ENCODE results near the gene STARD7. TPM values are rescaled to one million over a fixed set of nuclear protein-coding genes. Genes with fewer than 3 reads are reported as not detected.

Gene STARD7
- total and polyA plus RNA-seq, 2 of the 13 experiments (the other 11 are each of a cell fraction or from before 2014, with no cell fraction given): 88.2 to 300 TPM

GRCh38 chr2:96208143-96209010 lies at the start of gene STARD7 (continued):
- TF ChIP-seq ZNF350 (CRISPR knock-in tag; IDR thresholded peaks at IDR 0.05; ENCODE audit: borderline replicate concordance, low read depth): peak; percentile 97
- TF ChIP-seq ZNF484 (CRISPR knock-in tag; IDR thresholded peaks at IDR 0.05; ENCODE audit: borderline replicate concordance, low read depth): peak; percentile 84; the same call in 1 of the 2 replicates
- no peak for TF ChIP-seq TIGD3 (CRISPR knock-in tag; IDR thresholded peaks at IDR 0.05; ENCODE audit: borderline replicate concordance)
- no peak for TF ChIP-seq ZKSCAN1 (IDR thresholded peaks at IDR 0.05; ENCODE audit: low read length)
- TF ChIP-seq THAP9 (CRISPR knock-in tag; IDR thresholded peaks at IDR 0.05; ENCODE audit: borderline replicate concordance): peak; percentile 69
- TF ChIP-seq ZHX2 (IDR thresholded peaks at IDR 0.05; ENCODE audit: low read depth): peak; percentile 88; the same call in 1 of the 2 replicates
- TF ChIP-seq ZHX2 (CRISPR knock-in tag; IDR thresholded peaks at IDR 0.05; ENCODE audit: borderline replicate concordance): no peak; the same call in 1 of the 2 replicates
- no peak for TF ChIP-seq LCORL (IDR thresholded peaks at IDR 0.05)
- TF ChIP-seq LCORL (CRISPR knock-in tag; IDR thresholded peaks at IDR 0.05): peak; percentile 87
- no peak for TF ChIP-seq THYN1 (CRISPR knock-in tag; IDR thresholded peaks at IDR 0.05; ENCODE audit: borderline replicate concordance, low read depth)
- TF ChIP-seq ZNF879 (CRISPR knock-in tag; IDR thresholded peaks at IDR 0.05): peak; percentile 90
- TF ChIP-seq NFIC (IDR thresholded peaks at IDR 0.05; ENCODE audit: low read length): no peak
- peak; percentile 70; the same call in 1 of the 2 replicates for TF ChIP-seq FOXK1 (CRISPR knock-in tag; IDR thresholded peaks at IDR 0.05; ENCODE audit: borderline replicate concordance, low read depth)
- no peak for TF ChIP-seq ZNF3 (CRISPR knock-in tag; IDR thresholded peaks at IDR 0.05)
- peak; percentile 58; the same call in 1 of the 2 replicates for TF ChIP-seq ETV5 (CRISPR knock-in tag; IDR thresholded peaks at IDR 0.05; ENCODE audit: borderline replicate concordance)
- TF ChIP-seq RAD21 (CRISPR knock-in tag; IDR thresholded peaks at IDR 0.05): peak; percentile 72
- peak; percentile 95 for TF ChIP-seq ZNF253 (CRISPR knock-in tag; IDR thresholded peaks at IDR 0.05; ENCODE audit: borderline replicate concordance)
- peak; percentile 90 for TF ChIP-seq ZNF44 (CRISPR knock-in tag; IDR thresholded peaks at IDR 0.05)
- TF ChIP-seq YY1 (IDR thresholded peaks at IDR 0.05; ENCODE audit: insufficient read depth, insufficient replicate concordance, low read depth, low read length): peak; percentile 53
